GM19395 (cell line): ENCODE data around the gene BRCA2.

Experiments
- ATAC-seq: cut with Tn5 transposase; IDR thresholded peaks from one replicate; pipeline ENCODE4 v1.9.1; 2021; ENCODE audit warnings: mild to moderate bottlenecking, moderate library complexity; ENCODE audit not compliant: unreplicated experiment

The BRCA2 gene

DNA sequence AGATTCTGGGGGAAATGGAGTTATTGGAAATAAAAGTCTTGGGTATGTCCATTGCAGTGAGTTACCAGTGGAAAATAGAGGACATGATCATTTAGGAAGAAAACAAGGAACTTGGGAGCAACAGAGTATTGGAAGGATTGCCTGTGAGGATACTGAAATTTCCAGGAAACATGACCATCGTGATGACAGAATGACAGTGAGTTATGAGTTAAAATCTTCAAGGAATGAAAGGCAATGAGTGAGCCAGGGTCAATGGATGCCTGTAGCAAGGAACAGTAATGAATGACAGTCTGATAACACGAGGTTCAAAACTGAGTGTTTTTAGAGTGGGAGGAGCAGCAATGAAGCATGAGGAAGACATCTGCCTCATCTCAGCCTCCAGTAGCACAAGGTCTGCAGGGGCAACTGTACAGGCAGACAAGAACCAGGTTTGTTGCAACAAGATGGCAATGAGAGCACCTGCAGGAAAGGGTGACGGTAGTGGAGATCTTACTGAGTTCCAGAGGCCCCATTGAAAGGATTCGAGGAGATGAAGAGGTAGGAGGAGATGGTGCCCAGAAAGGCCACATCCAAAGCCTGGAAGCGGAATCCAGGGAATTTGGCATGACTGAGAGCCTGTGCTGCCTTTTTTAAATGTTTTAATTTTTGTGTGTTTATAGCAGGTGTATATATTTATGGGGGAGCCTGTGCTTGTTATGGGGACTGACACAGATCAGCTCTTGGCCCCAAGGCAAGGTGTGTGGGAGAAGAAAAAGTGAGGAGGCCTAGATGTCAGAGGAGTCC, 68.7 kb downstream of the BRCA2 start:
- no peak for ATAC-seq

GRCh38 chr13:32384702-32385101, 69.4 kb downstream of the BRCA2 start:
- ATAC-seq: no peak

- ATAC-seq: no peak
Measured at GRCh38 chr13:32385410-32385809, 70.1 kb downstream of the BRCA2 start.

DNA sequence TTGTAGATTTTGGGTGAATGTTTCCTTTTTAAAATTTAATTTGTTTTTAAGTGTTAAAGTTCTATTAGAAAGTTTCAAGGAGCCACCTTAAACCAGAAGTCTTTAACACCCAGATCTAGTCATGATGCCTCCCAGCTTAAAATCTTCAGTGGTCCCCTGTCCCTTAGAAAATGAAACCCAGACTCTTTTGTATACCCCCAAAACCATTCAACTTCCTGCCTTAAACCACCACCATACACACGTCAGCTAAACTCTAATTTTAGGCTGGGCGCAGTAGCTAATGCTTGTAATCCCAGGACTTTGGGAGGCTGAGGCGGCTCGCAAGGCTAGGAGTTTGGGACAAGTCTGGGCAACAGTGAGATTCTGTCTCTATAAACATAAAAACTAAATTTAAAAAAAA, 74.7 kb downstream of the BRCA2 start:
- ATAC-seq: peak; percentile 81

DNA sequence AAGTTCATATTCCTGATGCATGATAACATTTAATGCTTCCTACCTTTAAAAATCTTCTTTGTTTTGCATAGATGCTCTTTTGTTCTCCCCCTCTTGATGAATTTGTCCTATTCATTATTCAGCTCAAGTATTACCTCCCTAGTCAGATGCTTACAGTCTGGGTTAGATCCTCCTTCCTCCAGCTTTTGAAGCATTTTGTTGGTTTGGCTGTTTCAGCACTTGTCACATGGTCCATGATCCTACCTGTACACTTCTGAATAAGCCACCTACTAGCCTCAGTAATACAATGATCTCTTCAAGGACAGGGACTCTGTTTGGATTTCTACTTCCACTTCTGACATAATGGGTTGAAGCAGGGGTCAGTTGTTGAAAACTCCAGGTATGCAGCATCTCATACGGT, 75.2 kb downstream of the BRCA2 start:
- peak; percentile 22 for ATAC-seq

- ATAC-seq: no peak
Measured at GRCh38 chr13:32391101-32391619, 75.9 kb downstream of the BRCA2 start.

- no peak for ATAC-seq
Measured at GRCh38 chr13:32403108-32403507, 87.8 kb downstream of the BRCA2 start.

DNA sequence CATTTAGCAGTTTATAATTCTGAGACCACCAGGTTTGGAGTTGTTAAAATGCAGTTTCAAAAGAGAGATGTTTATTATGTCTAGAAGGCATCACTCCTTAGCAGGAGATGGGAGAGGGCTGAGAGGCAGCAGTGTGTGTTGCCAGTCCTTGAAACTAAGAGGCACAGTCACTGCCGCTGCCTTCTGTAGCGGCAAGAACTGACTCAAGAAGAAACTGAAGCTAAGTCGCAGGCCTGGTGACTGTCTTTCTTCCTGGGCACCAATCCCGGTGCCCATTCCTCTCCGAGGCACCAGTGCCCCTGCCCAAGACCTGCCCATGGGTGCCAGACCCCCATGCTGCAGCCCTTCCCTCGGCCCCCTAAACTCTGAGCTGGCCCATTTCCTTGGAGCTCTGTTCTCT, 92.5 kb downstream of the BRCA2 start:
- no peak for ATAC-seq

DNA sequence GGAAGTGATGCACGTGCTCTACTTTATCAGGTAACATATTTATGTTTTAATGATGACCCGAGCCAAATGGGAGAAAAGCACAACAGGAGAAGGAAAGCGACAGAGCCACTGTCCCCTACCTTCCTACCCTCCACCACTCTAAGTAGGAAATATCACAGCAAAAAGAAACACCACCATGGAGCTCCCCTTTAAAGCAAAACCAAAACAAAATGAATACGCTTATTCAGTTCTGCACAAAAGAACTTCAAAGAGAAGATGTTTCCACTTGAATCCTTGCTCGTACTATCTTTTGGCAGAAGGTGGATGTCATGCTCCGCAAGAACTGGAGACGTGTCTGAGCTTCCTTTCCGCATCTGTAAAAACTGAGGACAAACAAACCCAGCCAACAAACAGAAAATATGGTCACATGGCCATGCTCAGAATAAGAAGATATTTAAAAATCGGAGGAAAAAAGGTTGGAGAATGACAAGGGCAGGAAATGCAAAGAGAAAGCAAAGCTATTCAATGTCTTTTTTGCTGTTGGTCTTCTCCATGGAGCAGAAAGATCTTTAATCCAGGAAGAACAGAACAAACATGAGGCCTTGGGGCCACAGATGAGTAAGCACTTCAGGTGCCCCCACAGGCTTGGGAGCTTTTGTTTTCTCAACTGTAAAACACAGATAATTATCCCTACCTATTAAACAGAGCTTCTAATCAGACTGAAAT, 93.1 kb downstream of the BRCA2 start:
- ATAC-seq: no peak

DNA sequence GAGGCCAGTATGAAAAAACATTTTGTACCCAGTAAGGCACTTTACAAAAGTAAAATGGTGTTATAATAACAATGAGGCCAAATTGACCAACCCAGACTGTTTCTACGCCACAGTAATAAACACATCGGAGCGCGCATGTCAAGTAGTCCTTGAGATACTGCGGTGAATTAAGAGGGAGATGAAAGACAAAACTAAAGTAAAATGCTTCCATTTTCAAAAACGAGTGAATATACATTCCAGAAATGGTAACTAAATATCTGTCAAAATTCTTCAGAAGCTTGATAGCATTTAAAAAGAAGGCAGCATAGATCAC, 93.6 kb downstream of the BRCA2 start:
- ATAC-seq: no peak

DNA sequence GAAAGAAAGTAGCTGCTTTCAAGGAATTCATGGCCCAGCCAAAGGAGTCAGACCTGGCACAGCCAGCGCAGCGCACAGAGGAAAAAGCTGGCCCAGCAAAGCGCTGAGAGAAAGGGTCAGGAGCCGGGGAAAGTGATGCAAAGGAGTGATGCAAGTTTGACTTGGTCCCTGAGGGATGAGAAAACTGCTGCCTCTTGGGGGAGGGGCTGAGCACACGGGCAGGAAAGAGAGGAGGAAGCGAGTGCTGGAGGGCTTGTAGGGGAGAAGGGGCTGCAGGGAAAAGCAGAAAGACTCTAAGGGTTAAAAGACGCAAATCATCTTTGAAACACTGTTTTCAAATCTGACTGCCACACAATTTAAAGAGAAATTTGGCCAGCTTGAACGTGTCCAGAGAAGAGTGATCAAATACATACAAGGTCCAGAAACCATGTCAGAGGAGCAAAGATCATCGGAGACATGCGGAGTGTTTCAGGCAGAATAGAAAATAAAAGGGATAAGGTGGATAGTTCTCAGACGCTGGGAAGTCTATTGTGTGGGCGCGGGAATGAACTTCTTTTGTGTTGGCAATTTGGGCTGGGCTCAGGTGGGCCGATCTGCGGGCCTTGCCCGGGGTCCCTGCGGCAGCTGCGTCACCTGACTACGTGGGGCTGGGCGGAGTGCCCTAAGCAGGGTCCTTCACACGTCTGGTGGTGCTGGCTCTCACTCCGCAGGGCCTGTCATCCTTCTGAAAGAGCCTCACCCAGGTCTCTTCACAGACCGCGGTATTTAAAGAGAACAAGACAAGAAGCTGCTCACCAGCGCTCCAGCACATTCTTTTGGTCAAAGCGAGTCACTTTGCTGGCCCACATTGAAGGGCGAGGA, 94.5 kb downstream of the BRCA2 start:
- ATAC-seq: no peak

DNA sequence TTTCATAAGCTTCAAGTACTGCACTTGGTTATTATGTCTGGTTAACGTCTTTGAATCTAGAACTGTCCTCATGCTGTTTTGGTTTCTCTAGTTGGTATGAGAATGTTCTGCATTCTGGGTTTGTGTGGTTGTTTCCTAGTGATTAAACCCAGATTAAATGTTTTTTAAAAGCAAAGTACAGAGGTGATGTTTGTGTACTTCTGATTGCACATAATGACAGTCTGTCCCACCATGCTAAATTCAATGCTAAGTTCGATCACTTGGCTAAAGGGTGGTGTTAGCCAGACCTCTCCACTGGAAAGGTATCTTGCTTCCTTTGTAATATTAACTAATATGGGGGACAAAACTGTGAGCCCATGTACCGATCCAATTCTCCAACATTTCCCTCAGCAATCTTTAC, 98.0 kb downstream of the BRCA2 start:
- no peak for ATAC-seq

DNA sequence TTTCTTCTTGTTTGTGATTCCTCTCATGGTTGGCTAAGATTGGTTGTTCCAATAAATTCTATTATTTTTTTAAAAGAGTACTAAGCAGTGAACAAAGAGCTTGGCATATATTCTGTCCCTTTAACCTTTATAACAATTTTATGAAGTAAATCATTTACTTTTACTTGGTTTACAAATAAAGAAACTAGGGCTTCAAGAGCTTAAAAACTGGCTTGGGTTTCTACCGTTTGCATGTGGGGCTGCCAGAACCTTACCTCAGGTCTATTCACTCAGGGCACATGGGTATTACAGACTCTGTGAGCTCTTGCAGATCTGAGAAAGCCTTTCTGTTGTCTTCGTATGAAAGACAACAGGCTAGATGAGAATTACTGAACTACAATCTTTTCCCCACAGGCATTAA, 99.3 kb downstream of the BRCA2 start:
- ATAC-seq: no peak

DNA sequence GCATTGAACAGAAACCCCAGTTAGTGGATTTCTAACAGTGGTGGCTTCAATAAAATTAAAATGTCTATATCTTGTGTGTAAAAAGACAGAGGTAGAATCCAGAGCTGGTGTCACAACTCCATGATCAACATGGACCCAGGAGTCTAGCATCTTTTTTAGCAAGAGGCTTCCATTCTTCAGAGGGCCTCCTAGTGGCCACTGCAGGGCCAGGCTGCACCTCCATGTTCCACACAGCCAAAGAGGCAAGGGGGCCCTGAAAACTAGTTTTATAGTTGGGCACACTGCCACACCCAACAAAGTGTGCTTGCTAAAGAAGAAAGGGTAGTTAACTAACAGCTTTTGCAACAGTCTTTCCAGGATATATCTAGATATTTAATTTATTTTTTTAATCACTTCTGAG, 99.7 kb downstream of the BRCA2 start:
- ATAC-seq: no peak

DNA sequence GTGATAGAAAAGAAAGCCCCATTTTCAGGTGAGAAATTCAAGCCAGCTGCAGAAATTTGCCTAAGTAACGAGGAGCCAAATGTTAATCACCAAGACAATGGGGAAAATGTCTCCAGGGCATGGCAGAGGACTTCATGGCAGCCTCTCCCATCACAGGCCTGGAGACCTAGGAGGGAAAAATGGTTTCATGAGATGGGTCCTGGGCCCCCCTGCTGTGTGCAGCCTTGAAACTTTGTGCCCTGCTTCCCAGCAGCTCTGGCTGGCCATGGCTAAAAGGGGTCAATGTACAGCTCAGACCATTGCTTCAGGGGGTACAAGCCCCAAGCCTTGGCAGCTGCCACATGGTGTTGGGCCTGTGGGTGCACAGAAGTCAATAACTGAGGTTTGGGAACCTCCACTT, 102.7 kb downstream of the BRCA2 start:
- no peak for ATAC-seq

DNA sequence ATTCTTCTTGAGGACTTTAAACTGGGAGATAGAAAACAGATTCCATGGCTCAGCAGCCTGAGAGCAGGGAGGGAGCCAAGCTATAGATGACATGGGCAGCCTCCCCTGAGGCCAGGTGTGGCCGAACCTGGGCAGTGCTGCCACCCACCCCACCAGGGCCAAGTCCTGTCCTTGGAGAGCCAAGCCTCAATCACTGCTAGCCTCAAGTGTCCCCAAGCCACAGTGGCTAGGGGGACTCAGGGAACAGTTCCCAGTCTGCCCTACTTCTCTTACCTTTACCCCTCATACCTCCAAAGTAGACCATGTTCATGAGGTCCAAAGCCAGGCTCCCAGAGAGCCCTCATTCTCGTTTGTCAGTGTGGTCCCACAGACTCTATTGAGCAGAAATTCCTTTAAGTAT, 104.6 kb downstream of the BRCA2 start:
- ATAC-seq: no peak

DNA sequence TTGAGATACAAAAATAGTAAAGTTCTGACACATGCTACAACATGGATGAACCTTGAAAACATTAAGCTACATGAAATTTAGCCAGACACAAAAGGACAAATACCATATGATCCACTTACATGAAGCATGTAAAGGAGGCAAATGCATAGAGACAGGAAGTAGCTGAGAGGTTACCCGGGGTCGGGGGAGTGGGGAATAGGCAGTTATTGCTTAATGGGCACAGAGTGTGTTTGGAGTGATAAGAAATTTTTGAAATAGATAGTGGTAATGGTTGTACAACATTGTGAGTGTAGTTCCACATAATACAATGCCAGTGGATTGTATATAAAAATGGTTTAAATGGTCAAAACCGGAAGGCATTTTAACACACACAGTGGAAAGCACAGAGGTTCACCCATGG, 108.3 kb downstream of the BRCA2 start:
- ATAC-seq: no peak

DNA sequence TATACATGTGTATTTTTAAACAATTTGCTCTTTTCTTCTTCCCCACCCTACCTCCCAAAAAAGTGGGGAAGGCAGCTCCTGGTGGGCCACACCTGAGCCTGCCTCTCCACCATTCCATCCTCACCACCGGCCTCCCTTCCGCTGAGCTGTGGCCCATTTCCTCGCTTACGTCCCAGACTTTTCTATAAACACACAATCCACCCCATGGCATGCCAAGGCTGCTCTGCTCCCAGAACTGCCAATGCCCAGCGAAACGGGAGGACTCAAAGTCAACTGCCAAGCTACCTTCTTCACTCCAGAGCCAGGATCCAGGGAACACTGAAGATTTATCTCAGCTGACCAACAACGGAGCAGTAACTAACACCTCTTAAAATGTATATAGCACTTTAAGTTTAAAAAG, 109.8 kb downstream of the BRCA2 start:
- ATAC-seq: no peak

DNA sequence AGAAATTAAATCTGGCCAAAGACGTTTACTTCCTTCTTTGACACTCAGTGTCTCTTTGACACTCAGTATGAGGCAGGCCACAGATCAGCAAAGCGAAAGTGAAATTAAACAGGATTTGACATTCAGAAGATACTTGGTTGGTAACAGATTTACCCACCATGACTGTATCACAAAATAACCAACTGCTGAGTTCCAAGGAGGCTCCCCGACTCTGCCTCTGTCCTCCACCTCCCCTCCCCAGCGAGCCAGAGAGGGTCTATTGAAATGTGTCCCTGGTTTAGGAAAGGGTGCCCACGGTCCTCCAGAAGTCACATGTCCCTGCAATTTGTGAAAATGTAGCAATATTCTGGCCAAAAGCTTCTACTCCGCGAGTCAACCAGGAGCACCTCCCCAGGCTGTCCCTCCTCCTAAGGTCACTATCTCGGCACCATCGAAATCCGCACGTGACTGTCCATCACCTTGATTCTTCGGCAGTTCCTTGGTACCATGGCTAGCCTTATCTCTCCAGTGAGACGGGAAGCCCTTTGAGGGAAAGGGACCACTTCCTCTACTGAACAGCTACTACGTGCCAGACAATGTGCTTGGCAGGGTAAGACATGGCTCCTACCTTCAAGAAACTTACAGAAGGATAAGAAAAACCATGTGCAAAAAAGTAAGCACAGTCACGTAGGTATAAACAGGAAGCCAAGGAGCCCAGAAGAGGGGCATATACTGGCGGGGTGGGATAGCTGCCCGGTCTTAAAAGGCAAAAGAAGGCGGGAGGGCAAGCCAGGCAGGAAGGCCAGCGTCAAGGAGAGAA, 111.1 kb downstream of the BRCA2 start:
- peak; percentile 49 for ATAC-seq

DNA sequence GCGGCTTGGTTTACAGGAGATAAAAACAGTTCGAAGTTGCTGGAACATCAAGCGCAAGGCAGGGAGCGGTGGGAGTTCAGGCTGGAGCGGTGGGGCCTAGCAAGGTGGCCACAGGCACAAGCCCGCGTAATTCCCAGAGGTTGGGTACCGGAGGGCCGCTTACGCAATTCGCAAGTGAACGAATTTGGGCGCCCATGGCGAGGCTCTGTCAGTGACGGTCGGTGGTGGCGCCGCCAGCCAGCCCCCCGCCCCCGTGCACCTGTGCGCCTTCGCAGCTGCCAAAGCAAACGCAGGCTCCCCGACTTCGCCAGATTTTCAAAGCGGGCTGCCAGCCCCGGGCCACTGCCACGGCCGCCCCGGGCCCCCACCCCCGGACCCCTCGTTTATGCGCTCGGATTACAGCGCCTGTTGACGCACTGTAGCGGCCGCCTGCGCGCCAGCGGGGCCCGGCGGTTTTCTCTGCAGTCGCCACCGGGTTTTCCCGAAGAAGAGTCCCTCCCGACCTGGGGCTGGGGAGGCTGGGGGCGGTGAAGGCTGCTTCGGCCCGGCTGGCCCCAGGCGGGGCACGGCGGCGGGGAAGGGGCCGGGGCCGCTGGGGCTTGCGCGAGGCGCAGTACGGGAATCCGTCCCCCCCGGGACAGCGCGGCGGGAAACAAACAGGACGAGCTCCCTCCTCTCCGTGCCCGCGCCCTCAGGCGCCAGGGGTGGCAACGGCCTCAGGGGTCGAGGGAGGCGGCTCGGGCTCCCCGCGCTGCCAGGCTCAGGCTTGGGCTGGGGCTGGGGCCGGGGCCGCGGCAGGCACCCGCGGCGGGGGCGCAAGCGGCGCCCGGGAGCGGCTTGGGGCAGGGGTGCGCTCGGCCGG, 111.9 kb downstream of the BRCA2 start:
- ATAC-seq: peak; percentile 16
